ENCODE results near the gene PLXND1.
A peak's percentile ranks its signal among the peaks of the same experiment; 100 is the strongest.

The PLXND1 gene

GRCh38 chr3:129601713-129602112 lies 4.8 kb downstream of the PLXND1 start:
- no peak for DNase-seq (ENCODE audit: low spot score)

- DNase-seq (ENCODE audit: low spot score), result no peak
These were observed 6.1 kb downstream of the PLXND1 start for GRCh38 chr3:129600348-129600747.

GRCh38 chr3:129599607-129600006 lies 6.9 kb downstream of the PLXND1 start:
- no peak for DNase-seq (ENCODE audit: low spot score)

GRCh38 chr3:129599073-129599472 lies 7.4 kb downstream of the PLXND1 start:
- no peak for DNase-seq (ENCODE audit: low spot score)

- DNase-seq (ENCODE audit: low spot score), result no peak
These were observed 8.0 kb downstream of the PLXND1 start for GRCh38 chr3:129598484-129598883.

- no peak for DNase-seq (ENCODE audit: low spot score)
These were observed 8.5 kb downstream of the PLXND1 start for GRCh38 chr3:129598000-129598381.

GRCh38 chr3:129597087-129597999 lies 9.1 kb downstream of the PLXND1 start:
- peak; percentile 63 for DNase-seq (ENCODE audit: low spot score)

GRCh38 chr3:129596194-129597086 lies 10.0 kb downstream of the PLXND1 start:
- DNase-seq (ENCODE audit: low spot score), result peak; percentile 97

- DNase-seq (ENCODE audit: low spot score), result no peak
These were observed 10.8 kb downstream of the PLXND1 start for GRCh38 chr3:129595544-129596193.

- no peak for DNase-seq (ENCODE audit: low spot score)
These were observed 11.5 kb downstream of the PLXND1 start for GRCh38 chr3:129594907-129595390.

- DNase-seq (ENCODE audit: low spot score), result no peak
These were observed 12.1 kb downstream of the PLXND1 start for GRCh38 chr3:129594409-129594808.

- DNase-seq (ENCODE audit: low spot score), result no peak
These were observed 12.7 kb downstream of the PLXND1 start for GRCh38 chr3:129593595-129594339.

GRCh38 chr3:129593230-129593594 lies 13.3 kb downstream of the PLXND1 start:
- DNase-seq (ENCODE audit: low spot score), result no peak

GRCh38 chr3:129592381-129593131 lies 13.9 kb downstream of the PLXND1 start:
- DNase-seq (ENCODE audit: low spot score), result no peak

- DNase-seq (ENCODE audit: low spot score), result no peak
These were observed 14.5 kb downstream of the PLXND1 start for GRCh38 chr3:129591932-129592331.

- DNase-seq (ENCODE audit: low spot score), result no peak
These were observed 16.3 kb downstream of the PLXND1 start for GRCh38 chr3:129590215-129590614.

- DNase-seq (ENCODE audit: low spot score), result no peak
These were observed 18.8 kb downstream of the PLXND1 start for GRCh38 chr3:129587566-129588210.

GRCh38 chr3:129586746-129587430 lies 19.6 kb downstream of the PLXND1 start:
- no peak for DNase-seq (ENCODE audit: low spot score)

GRCh38 chr3:129585949-129586657 lies 20.4 kb downstream of the PLXND1 start:
- no peak for DNase-seq (ENCODE audit: low spot score)
